Inflammatory macrophage (primary cell): Measurements from ENCODE around the gene CBY3.
"Not testable (repeated sequence)": the region's sequence is repeated elsewhere in the genome, so short reads cannot be mapped to it uniquely, and the experiment has no call there.

Experiments
- DNase-seq, 2 donors: peaks; one replicate each; pipeline ENCODE4 v3.0.0-alpha.2; 2020 to 2022
- total RNA-seq, 18 experiments: gene quantifications; one replicate each; lab custom pipeline; 2026; ENCODE audit warnings: mixed read lengths in 6 of 18, inconsistent platforms in 2 of 18; lab: John Stamatoyannopoulos, UW

CBY3 gene
- total RNA-seq = 0 to 0.05 (median 0) reads per million in 18 experiments

- peak; percentile 6 to 24 for DNase-seq
Observed at GRCh38 chr5:179680780-179681401, at the start of gene CBY3. TSS of gene CBY3 (minus strand) at chr5:179681034. CDS start at chr5:179680918, 116 bp downstream.

- DNase-seq = no peak
Observed at GRCh38 chr5:179730356-179730755, 49.5 kb upstream of the CBY3 start.

- peak in 1 of 2 donors; percentile 14 for DNase-seq
Observed at GRCh38 chr5:179729727-179730126, 48.9 kb upstream of the CBY3 start.

- DNase-seq = no peak
Observed at GRCh38 chr5:179729303-179729702, 48.5 kb upstream of the CBY3 start.

GRCh38 chr5:179727106-179727505 lies 46.3 kb upstream of the CBY3 start:
- peak; percentile 6 to 35 for DNase-seq

- DNase-seq = no peak
Observed at GRCh38 chr5:179724163-179724562, 43.3 kb upstream of the CBY3 start.

- no peak for DNase-seq
Observed at GRCh38 chr5:179720222-179720621, 39.4 kb upstream of the CBY3 start.

- no peak for DNase-seq
Observed at GRCh38 chr5:179716286-179716685, 35.5 kb upstream of the CBY3 start.

- DNase-seq = peak; percentile 27 to 39
Observed at GRCh38 chr5:179700401-179700918, 19.6 kb upstream of the CBY3 start.

GRCh38 chr5:179699616-179700237 lies 18.9 kb upstream of the CBY3 start:
- peak; percentile 60 to 70 for DNase-seq

GRCh38 chr5:179698935-179699615 lies 18.2 kb upstream of the CBY3 start, which contains the start of gene CANX:
TSS of gene CANX (plus strand) at chr5:179698967. CDS start at chr5:179705682, 6,715 bp downstream.
- peak in 1 of 2 donors; percentile 38 for DNase-seq

- DNase-seq = peak; percentile 99
Observed at GRCh38 chr5:179697993-179698934, 17.4 kb upstream of the CBY3 start.

GRCh38 chr5:179697543-179697942 lies 16.7 kb upstream of the CBY3 start:
- DNase-seq = not testable (repeated sequence)

GRCh38 chr5:179697108-179697507 lies 16.3 kb upstream of the CBY3 start:
- no peak for DNase-seq

- peak; percentile 8 to 39 for DNase-seq
Observed at GRCh38 chr5:179696603-179697002, 15.8 kb upstream of the CBY3 start.

- DNase-seq = peak; percentile 22 to 29
Observed at GRCh38 chr5:179694561-179694960, 13.7 kb upstream of the CBY3 start.

GRCh38 chr5:179689212-179689611 lies 8.4 kb upstream of the CBY3 start:
- DNase-seq = not testable (repeated sequence)

GRCh38 chr5:179680014-179680779 lies 637 bp downstream of the CBY3 start:
- peak in 1 of 2 donors; percentile 27 for DNase-seq

- peak; percentile 34 to 41 for DNase-seq
Observed at GRCh38 chr5:179679014-179679674, 1.7 kb downstream of the CBY3 start.

- DNase-seq = peak; percentile 97 to 98
Observed at GRCh38 chr5:179678223-179679013, 2.4 kb downstream of the CBY3 start.
